ENCODE results near the gene ADD2.

Gene ADD2, protein sequence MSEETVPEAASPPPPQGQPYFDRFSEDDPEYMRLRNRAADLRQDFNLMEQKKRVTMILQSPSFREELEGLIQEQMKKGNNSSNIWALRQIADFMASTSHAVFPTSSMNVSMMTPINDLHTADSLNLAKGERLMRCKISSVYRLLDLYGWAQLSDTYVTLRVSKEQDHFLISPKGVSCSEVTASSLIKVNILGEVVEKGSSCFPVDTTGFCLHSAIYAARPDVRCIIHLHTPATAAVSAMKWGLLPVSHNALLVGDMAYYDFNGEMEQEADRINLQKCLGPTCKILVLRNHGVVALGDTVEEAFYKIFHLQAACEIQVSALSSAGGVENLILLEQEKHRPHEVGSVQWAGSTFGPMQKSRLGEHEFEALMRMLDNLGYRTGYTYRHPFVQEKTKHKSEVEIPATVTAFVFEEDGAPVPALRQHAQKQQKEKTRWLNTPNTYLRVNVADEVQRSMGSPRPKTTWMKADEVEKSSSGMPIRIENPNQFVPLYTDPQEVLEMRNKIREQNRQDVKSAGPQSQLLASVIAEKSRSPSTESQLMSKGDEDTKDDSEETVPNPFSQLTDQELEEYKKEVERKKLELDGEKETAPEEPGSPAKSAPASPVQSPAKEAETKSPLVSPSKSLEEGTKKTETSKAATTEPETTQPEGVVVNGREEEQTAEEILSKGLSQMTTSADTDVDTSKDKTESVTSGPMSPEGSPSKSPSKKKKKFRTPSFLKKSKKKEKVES

DNA sequence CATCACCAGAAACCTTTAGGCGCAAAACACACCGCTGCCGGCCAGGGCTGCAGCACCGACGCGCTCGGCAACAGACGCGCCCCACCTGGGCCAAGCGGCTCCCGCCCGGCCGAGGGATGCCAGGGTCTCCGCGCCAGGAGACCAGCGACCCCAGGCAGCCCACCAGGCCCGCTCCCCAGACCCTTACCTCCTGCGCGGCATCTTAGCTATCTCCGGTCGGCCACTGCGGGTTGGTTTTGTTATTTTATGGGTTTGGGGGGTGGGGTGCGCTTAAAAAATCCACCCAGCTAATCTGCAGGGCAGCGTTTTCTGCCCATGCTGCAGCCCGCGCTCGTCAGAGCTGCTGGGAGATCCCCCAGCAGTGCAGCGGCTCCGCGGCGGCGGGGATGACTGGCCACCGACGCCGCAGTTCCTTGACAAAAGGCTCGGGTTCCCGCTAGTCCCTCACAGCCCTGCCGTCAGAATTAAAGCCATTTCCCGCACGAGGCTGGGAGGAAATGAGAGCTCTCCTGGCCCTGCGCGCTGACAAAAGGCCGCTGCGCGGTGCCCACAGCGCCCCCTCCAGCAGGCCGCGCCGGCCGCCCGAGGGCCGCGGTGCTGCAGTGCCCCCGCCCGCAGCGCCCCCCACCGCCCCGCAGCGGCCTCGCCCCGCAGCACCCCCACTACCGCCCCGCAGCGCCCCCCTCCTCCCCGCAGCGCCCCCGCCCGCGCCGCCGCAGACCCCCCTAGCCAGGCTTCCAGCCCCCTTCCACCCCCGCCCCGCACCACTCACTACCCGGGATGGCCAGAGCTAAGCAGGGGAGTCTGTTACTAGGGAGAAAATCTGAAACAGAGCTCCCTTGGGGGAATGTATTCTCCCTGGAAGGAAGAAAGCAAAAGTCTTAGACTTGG, at the start of gene ADD2:
TSS of gene ADD2 (minus strand) at position 502 of the 891 bp plus-strand sequence. CDS start 61,792 bp downstream, outside the sequence.
- no peaks in the 10 kb centered on the region for H3K36me3 ChIP-seq (ENCODE audit: control insufficient read depth, low read depth, low read length)
- no peaks in the 10 kb centered on the region for H3K27me3 ChIP-seq (ENCODE audit: control insufficient read depth, insufficient read depth, low read length)
- H3K4me3 ChIP-seq (ENCODE audit: low read length): peak within 1 kb of the TSS; percentile 86
- no peaks in the 10 kb centered on the region for H3K9me3 ChIP-seq (ENCODE audit: control insufficient read depth, low read depth, low read length)
- H3K9ac ChIP-seq (ENCODE audit: low read length): peak within 1 kb of the TSS; percentile 95
- H3K4me1 ChIP-seq (ENCODE audit: control insufficient read depth, low read depth, low read length): peaks cover 30% of the 10 kb centered on the region
- peak within 1 kb of the TSS; percentile 86 for H3K27ac ChIP-seq (ENCODE audit: low read length)

- no peak overlapping the region for H3K9ac ChIP-seq (ENCODE audit: low read length)
- no peaks in the 10 kb centered on the region for H3K36me3 ChIP-seq (ENCODE audit: control insufficient read depth, low read depth, low read length)
These were observed 49.4 kb upstream of the ADD2 start for GRCh38 chr2:70817284-70817954.

DNA sequence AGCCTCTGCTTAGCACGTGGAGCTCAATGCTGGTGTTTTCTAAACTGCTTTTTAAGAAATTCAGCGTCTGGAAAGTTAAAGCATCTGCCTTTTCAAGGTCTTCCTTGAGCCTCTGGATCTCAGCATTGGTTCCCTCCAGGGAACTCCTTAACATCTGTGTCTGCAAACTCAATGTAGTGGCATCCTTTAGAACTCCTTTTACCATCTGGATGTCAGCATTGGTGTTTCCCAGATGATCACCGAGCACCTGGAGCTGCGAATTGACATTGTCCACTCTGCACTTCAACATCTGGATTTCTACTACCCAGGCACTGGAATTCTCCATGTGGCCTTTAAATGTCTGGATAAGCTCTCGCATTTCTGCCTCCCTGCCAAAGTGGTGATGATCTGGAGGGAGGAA, 48.7 kb upstream of the ADD2 start:
- H3K27me3 ChIP-seq (ENCODE audit: control insufficient read depth, insufficient read depth, low read length): no peaks in the 10 kb centered on the region
- H3K4me1 ChIP-seq (ENCODE audit: control insufficient read depth, low read depth, low read length): no peaks in the 10 kb centered on the region
- no peak overlapping the region for H3K9ac ChIP-seq (ENCODE audit: low read length)
- H3K36me3 ChIP-seq (ENCODE audit: control insufficient read depth, low read depth, low read length): no peaks in the 10 kb centered on the region
- H3K9me3 ChIP-seq (ENCODE audit: control insufficient read depth, low read depth, low read length): no peaks in the 10 kb centered on the region
- H3K27ac ChIP-seq (ENCODE audit: low read length): no peak overlapping the region
- no peak overlapping the region for H3K4me3 ChIP-seq (ENCODE audit: low read length)

More at GRCh38 chr2:70817284-70817954, 49.4 kb upstream of the ADD2 start:
- no peak overlapping the region for H3K27ac ChIP-seq (ENCODE audit: low read length)
- H3K4me1 ChIP-seq (ENCODE audit: control insufficient read depth, low read depth, low read length): no peaks in the 10 kb centered on the region
- H3K9me3 ChIP-seq (ENCODE audit: control insufficient read depth, low read depth, low read length): no peaks in the 10 kb centered on the region
- no peaks in the 10 kb centered on the region for H3K27me3 ChIP-seq (ENCODE audit: control insufficient read depth, insufficient read depth, low read length)
- H3K4me3 ChIP-seq (ENCODE audit: low read length): no peak overlapping the region

GRCh38 chr2:70808983-70809958, 41.3 kb upstream of the ADD2 start:
- Histone ChIP-seq H3K4me3 (ENCODE audit: low read length) (no peak overlapping the region), H3K4me1 (ENCODE audit: control insufficient read depth, low read depth, low read length) (no peaks in the 10 kb centered on the region), H3K9me3 (ENCODE audit: control insufficient read depth, low read depth, low read length) (no peaks in the 10 kb centered on the region), H3K27ac (ENCODE audit: low read length) (no peak overlapping the region), H3K27me3 (ENCODE audit: control insufficient read depth, insufficient read depth, low read length) (no peaks in the 10 kb centered on the region), H3K36me3 (ENCODE audit: control insufficient read depth, low read depth, low read length) (no peaks in the 10 kb centered on the region), H3K9ac (ENCODE audit: low read length) (no peak overlapping the region)

DNA sequence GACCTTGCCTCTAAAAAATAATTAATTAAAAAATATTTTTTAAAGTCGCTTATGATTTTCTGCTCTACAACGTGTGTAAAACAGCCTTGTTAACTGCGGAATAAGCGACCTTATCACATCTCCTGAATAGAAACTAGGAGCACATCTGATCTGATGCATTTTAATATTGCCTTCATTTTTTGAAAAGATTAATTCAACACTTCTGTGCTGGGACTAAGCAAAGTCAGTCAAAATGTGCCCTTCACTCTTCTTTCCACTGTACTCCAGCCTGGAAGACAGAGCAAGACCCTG, 39.8 kb upstream of the ADD2 start:
- Histone ChIP-seq H3K4me3 (ENCODE audit: low read length) (no peak overlapping the region), H3K27ac (ENCODE audit: low read length) (no peak overlapping the region), H3K9ac (ENCODE audit: low read length) (no peak overlapping the region), H3K9me3 (ENCODE audit: control insufficient read depth, low read depth, low read length) (no peaks in the 10 kb centered on the region), H3K36me3 (ENCODE audit: control insufficient read depth, low read depth, low read length) (no peaks in the 10 kb centered on the region), H3K27me3 (ENCODE audit: control insufficient read depth, insufficient read depth, low read length) (no peaks in the 10 kb centered on the region), H3K4me1 (ENCODE audit: control insufficient read depth, low read depth, low read length) (no peaks in the 10 kb centered on the region)

DNA sequence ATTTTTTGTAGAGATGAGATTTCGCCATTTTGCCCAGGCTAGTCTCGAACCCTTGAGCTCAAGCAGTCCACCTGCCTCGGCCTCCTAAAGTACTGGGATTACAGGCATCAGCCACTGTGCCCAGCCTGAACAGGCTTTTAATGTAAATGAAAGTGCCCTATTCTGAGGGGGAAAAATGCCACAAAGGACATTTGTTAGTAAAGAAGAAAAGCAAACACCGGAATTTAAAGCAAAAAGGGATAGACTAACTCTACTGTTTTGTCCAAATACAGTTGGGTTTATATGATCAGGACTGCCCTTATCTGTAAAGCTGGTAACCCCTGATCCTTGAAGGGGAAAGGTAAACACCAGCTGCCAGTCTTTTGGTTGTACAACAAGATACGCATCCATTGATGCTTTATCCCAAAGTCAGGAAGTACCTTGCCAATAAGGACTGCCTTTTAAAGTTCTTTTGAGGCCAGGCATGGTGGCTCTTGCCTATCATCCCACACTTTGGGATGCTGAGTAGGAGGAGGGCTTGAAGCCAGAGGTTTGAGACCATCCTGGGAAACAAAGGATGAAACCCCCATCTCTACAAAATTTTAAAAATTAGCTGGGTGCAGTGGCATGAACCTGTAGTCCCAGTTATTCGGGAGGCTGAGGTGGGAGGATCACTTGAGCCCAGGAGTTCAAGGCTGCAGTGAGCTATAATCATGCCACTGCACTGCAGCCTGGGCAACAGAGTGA, 39.3 kb upstream of the ADD2 start:
- no peak overlapping the region for H3K9ac ChIP-seq (ENCODE audit: low read length)

DNA sequence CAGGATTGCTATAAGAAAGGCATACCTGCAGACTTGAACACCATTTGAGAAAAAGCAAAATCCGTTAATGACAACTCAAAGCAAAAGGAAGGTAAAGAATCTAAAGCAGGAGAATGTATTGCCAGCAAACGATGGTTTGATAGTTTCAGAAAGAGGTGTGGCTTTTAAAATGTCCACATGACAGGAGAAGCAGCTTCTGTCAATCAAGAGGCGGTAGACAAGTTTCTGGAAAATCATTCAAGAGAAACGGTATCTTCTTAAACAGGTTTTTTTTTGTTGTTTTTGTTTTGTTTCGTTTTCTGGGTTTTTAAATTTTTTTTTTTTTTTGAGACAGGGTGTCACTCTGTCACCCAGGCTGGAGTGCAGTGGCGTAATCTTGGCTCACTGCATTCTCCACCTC, 38.6 kb upstream of the ADD2 start:
- no peak overlapping the region for H3K4me3 ChIP-seq (ENCODE audit: low read length)
- no peaks in the 10 kb centered on the region for H3K9me3 ChIP-seq (ENCODE audit: control insufficient read depth, low read depth, low read length)
- no peak overlapping the region for H3K27ac ChIP-seq (ENCODE audit: low read length)
- H3K27me3 ChIP-seq (ENCODE audit: control insufficient read depth, insufficient read depth, low read length): no peaks in the 10 kb centered on the region
- no peaks in the 10 kb centered on the region for H3K36me3 ChIP-seq (ENCODE audit: control insufficient read depth, low read depth, low read length)
- no peaks in the 10 kb centered on the region for H3K4me1 ChIP-seq (ENCODE audit: control insufficient read depth, low read depth, low read length)
- H3K9ac ChIP-seq (ENCODE audit: low read length): no peak overlapping the region

More for the DNA sequence above, 39.3 kb upstream of the ADD2 start:
- Histone ChIP-seq H3K4me3 (ENCODE audit: low read length) (no peak overlapping the region), H3K27me3 (ENCODE audit: control insufficient read depth, insufficient read depth, low read length) (no peaks in the 10 kb centered on the region), H3K36me3 (ENCODE audit: control insufficient read depth, low read depth, low read length) (no peaks in the 10 kb centered on the region), H3K9me3 (ENCODE audit: control insufficient read depth, low read depth, low read length) (no peaks in the 10 kb centered on the region), H3K4me1 (ENCODE audit: control insufficient read depth, low read depth, low read length) (no peaks in the 10 kb centered on the region), H3K27ac (ENCODE audit: low read length) (no peak overlapping the region)

- Histone ChIP-seq H3K27me3 (ENCODE audit: control insufficient read depth, insufficient read depth, low read length) (peaks cover 6% of the 10 kb centered on the region), H3K27ac (ENCODE audit: low read length) (no peak overlapping the region), H3K4me1 (ENCODE audit: control insufficient read depth, low read depth, low read length) (no peaks in the 10 kb centered on the region), H3K9ac (ENCODE audit: low read length) (no peak overlapping the region), H3K9me3 (ENCODE audit: control insufficient read depth, low read depth, low read length) (no peaks in the 10 kb centered on the region), H3K36me3 (ENCODE audit: control insufficient read depth, low read depth, low read length) (no peaks in the 10 kb centered on the region), H3K4me3 (ENCODE audit: low read length) (no peak overlapping the region)
These were observed 38.0 kb upstream of the ADD2 start for GRCh38 chr2:70806013-70806412.

DNA sequence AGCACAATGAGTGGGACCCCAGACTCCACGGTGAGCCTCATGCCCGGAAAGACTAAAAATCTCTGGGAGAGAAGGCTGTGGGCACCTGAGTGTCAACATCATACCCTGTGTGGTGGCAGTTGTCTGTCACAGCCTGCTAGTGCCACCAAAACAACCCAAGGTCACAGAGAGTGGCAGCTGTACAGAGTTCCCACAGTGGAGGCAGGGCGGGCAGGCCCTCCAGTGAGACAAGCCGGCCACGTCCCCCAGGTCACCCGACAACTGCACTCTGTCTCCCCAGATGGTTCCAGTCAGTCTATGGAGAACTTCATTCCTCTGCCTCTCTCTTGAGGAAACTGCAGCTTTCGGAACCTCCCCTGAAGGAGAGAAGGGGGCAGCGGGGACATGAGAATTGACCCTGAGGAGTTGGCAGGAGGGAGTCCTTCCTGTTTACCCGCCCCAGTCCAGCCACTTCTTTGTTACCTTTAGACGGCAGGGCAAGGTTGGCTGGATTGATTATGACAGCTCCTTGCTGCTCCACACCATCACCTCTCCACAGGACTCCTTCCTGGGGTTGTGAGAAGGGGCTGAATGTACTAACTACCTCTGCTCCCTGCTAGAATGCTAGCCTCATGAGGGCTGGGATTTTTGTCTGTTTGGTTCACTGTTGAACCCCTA, 33.7 kb upstream of the ADD2 start:
- H3K9ac ChIP-seq (ENCODE audit: low read length): no peak overlapping the region
- H3K36me3 ChIP-seq (ENCODE audit: control insufficient read depth, low read depth, low read length): no peaks in the 10 kb centered on the region
- no peak overlapping the region for H3K4me3 ChIP-seq (ENCODE audit: low read length)
- no peak overlapping the region for H3K27ac ChIP-seq (ENCODE audit: low read length)
- H3K9me3 ChIP-seq (ENCODE audit: control insufficient read depth, low read depth, low read length): no peaks in the 10 kb centered on the region
- no peaks in the 10 kb centered on the region for H3K4me1 ChIP-seq (ENCODE audit: control insufficient read depth, low read depth, low read length)
- H3K27me3 ChIP-seq (ENCODE audit: control insufficient read depth, insufficient read depth, low read length): peaks cover 7% of the 10 kb centered on the region
